Measurements from ENCODE around the gene TMEM72.
"Not testable (repeated sequence)": the region's sequence is repeated elsewhere in the genome, so short reads cannot be mapped to it uniquely, and the experiment has no call there.

The TMEM72 gene

DNA sequence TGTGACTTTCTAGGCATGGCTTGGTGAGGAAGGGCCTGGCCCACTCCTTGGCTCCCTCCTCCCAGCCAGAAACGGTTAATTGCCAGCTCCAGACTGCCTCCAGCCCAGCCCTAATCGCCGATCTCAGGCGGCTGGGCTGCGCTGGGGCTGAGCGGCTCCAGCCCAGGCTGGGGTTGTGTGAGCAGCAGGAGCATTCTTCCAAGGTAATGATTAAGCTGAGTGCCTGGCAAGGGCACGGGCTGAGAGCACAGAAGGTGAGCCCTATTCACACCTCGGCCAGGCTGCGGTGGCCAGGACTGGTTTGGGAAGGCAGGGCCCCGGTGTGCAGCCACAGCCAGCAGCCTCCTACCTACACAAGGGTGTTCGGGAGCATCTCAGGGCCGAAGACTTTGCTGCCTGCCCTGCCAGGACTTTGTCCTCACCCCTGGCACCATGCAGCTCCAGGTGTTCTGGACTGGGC lies at the start of gene TMEM72:
TSS of gene TMEM72 (plus strand) at position 257 of the 460 bp plus-strand sequence. CDS start at position 433, 176 bp downstream.
- no peak for DNase-seq

DNA sequence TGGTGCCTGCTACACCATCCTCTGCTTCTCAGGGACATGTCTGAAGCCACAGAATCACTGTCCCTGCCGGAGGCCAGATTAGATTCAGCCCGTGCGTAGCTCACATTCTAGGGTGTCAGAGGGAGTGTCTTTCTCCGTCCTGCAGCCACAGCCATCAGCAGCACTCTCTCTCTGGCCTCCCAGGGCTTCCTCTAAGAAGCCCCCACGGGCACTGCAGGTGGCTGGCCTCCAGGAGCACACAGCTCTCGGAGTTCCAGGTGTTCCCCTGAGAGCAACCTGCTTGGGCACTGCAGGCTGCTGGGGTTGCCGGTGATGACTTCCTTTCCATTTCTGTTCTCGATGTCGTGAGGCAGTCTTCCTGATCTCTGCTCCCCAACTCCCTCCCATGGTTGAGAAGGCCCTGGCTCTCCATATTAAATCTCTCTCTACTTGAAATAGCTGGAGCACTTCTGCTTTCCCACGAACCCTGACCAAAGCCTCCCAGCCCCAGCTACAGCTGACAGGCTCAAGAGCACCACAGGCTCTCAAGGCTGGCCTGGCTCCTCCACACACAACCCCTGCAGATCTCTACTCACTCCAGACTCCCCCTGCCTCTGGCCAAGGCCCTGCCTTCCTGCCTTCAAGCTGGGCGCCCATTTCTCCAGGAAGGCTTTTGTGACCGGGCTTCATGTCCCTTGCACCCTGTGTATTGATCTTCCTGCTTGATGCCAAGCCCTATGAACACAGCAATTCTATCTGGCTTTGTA lies 49.0 kb upstream of the TMEM72 start:
- no peak for DNase-seq

GRCh38 chr10:44862924-44863323 lies 48.2 kb upstream of the TMEM72 start:
- no peak for DNase-seq

DNA sequence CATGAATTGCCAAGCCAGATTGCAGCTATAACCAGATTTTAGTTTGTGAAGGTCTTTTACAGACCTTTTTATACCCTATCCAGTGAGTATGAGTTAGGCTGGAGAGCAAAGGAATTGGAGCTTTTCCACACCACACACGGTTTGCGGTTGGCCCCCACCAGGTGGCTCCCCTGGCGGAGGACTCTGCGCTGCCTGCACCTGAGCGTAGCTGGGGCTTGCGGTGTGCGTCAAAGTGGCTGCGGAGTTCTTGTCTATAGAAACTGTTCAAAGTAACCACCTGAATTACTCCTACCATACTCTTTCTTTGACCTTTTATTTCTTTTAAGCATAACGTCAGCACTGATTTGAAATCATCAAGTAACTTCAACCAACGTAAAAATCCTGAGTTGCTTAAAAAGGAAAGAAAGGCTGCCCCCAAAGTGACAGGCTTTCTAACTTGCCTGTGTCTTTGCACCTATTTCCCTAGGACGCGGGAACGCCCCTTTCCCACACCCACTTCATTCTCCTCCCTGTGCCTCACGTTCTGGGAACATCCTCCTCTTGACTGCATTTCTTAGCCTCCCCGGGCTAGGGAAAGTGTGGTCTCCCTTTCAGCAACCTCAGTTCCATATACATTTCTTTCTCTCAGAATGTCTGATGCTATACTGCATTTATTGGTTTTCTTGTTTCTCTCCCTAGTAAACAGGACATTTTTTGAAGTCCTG lies 47.6 kb upstream of the TMEM72 start:
- peak; percentile 15 for DNase-seq

DNA sequence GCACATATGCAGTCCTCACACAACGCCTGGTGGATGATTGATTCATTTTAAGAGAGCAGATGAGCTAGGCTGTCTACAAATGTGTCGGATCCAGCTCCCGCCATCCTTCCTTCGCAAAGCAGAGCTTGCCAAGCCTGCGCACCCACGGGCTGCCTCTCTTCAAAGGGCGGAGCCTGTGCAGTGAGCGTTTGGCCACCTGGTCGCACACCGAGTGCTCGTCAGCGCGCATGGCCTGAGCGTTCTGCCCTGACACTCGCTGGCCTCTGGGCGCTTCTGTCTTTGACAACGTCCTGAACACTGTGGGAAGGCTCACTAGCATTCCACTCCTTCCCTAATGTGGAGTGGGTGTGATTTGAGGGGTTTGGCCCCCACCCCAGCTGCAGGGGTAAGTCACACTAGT lies 47.1 kb upstream of the TMEM72 start:
- DNase-seq: peak; percentile 33

- peak; percentile 54 for DNase-seq
These were observed 46.4 kb upstream of the TMEM72 start for GRCh38 chr10:44864637-44865288.

DNA sequence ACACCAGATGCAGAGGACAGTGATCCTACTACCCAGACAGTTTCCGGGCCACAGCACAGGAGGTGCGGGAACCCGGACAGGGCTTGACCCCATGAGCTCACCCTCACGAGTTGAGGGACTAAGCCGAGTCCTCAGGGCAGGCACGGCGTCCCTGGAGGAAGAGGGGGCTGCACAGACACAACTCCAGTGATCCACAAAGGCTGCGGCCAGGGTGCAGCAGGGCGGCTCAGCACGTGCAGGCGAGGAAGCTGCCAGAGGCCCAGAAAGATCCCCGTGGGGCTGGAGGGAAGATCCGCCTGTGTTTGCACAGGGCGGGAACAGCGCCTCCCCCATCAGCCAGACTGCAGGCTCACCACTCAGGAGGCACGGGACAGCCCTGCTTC lies 45.9 kb upstream of the TMEM72 start:
- no peak for DNase-seq

GRCh38 chr10:44866367-44866766 lies 44.8 kb upstream of the TMEM72 start:
- DNase-seq: not testable (repeated sequence)

DNA sequence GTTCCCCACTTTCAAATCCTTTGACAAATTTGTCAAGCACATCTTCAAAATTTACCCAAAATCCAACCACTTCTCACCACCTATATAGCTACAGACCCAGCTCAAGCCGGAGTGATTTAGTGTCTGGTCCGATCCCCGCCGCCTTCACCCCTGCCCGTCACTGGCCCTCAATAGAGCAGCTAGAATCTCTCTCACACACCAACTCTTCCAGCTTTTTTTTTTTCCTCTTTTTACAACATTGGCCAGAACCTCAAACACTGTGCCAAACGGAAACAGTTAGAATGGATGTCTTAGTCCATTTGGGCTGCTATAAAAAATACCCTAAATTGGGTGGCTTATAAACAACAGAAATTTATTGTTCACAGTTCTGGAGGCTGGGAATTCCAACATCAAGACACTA lies 41.1 kb upstream of the TMEM72 start:
- DNase-seq: no peak

DNA sequence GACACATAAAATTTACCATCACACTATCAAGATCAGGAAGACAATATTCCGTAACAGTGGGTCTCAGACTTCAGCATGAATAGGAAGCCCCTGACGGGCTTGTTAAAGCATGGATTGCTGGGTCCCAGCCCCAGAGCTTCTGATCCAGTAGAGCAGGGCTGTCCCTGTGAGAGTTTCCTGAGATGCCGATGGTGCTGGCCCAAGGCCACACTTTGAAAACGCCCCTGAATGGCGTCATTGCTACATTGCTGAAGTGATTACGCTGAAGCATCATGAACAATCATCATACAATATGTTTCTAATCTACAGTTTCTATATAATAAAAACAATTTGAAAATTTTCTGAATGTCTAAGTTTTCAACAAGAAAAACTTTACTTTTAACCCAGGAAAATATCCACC lies 38.0 kb upstream of the TMEM72 start:
- DNase-seq: no peak

GRCh38 chr10:44874166-44874565 lies 37.0 kb upstream of the TMEM72 start:
- no peak for DNase-seq

DNA sequence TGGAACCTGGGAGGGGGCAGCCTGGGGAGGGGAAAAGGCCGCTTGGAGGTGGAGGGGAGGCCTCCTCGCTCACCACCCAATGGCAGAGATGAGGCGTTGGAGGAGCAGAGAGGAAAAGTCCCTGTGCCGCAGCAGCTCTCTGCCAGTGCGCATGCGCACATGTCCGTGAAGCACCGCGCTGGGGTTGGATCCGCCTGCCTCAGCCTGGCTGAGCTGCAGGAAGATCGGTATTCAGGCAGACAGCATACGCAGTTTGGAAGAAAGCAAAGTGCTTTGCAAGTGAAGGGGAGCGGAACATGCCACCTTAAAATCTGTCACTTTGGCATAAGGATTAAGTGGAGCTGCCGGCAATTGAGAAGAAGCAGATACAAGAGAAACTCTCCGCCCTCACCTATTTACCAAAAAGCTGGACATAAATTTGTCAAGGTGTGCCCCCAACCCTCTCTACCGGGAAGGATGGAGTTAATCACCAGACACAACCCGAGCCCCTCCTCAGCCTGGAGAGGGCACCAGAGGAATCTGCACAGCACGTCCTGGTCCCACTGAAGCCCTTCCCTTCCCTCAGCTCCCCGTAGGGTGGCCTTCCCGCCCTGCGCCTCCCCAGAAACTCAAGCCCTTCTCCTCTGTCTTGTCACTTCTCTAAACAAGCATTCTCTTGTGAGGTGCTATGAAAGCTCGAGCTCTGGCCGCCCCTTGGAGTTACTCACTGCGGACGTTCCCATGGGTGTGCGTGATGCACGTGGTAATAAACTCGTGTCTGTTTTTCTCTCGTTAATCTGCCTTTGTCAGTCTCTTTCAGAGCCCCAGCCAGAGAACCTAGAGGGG lies 32.2 kb upstream of the TMEM72 start:
- peak; percentile 56 for DNase-seq

GRCh38 chr10:44879531-44879899 lies 31.6 kb upstream of the TMEM72 start:
- DNase-seq: no peak

DNA sequence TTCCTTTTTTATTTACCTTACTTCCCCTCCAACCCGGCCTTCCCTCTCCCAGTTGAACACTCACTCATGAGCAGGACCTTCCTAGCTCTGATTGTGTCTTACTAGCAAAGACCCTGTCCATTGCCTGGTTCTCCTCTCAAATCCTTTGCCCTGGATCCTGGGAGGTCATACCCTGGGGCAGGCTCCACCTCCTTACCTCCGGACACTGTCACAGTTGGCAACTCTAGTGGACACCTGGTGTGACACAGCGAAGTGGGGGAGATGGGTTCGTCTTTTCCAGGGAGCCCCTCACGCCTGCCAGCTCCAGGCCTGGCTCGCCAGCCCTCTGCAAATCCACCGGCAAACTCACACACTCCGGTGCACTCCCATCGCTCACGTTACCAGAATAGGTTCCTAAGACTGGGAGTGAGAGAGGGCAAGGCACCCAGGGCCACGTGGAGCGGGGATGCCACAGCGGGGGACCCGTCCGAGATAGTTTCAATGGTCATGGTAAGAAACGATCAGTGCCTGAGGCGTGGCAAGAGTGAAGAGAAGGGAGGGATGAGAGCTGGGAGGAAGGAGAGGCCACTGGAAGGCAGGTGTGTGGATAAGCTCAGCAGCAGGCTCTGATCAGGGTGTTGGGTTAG lies 30.9 kb upstream of the TMEM72 start:
- no peak for DNase-seq

GRCh38 chr10:44881649-44882048 lies 29.5 kb upstream of the TMEM72 start:
- DNase-seq: no peak

DNA sequence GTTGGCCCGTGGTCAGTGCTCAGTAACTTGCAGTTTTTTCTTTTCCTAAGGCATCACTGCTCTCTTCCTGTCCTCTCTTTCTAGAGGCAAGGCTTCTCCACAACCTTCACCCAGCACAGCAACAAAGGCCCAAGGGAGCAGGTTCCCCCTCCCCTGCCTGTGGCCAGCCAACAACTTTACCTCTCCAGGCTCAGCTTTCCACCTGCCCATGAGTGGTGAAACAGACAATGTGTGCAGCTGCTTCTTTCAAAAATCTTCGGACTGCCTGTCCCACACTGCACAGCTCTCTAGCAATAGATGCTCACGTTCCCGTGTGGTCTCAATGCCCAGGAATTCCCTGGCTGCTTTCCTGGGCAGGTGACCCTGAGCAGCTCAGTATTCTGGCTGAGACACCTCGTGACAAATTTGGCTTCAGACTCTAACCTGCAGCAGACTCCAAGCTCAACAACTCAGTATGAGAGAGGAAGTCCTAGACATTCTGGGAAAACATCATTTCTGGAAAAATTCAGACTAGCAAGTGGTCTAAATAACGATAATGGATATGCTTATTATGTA lies 28.9 kb upstream of the TMEM72 start:
- no peak for DNase-seq

- no peak for DNase-seq
These were observed 27.4 kb upstream of the TMEM72 start for GRCh38 chr10:44883593-44884331.

- DNase-seq: no peak
These were observed 25.4 kb upstream of the TMEM72 start for GRCh38 chr10:44885710-44886109.

- DNase-seq: no peak
These were observed 24.2 kb upstream of the TMEM72 start for GRCh38 chr10:44886966-44887365.

- DNase-seq: no peak
These were observed 22.3 kb upstream of the TMEM72 start for GRCh38 chr10:44888886-44889285.

- no peak for DNase-seq
These were observed 21.3 kb upstream of the TMEM72 start for GRCh38 chr10:44889834-44890233.
